ENCODE data around the gene PANX1.

The PANX1 gene

GRCh38 chr11:94186342-94187203, 57.9 kb downstream of the PANX1 start:
- DNase-seq = no peak

DNA sequence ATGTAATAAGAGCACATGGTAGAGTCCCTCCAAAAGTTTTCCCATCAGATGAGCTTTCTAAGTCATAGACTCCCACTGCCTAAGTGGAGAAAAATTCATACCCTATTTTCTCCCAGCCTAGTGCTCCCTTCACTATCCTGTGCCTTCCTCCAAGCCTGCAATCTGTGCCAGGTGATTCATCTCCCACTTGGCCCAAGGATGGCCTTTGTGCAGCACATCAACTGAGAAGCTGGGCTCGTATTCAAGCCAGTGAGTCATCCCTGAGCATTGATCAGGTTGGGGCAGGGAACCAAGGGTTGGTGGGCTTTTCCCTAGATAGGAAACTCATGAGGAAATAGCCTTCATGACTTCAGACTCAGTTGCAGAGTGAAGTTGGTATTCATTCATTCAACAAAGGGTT, 64.6 kb downstream of the PANX1 start:
- no peak for DNase-seq

- DNase-seq = no peak
Measured at GRCh38 chr11:94194712-94195111, 66.1 kb downstream of the PANX1 start.

- no peak for DNase-seq
Measured at GRCh38 chr11:94196363-94196762, 67.7 kb downstream of the PANX1 start.

GRCh38 chr11:94198718-94199117, 70.1 kb downstream of the PANX1 start:
- DNase-seq = no peak

DNA sequence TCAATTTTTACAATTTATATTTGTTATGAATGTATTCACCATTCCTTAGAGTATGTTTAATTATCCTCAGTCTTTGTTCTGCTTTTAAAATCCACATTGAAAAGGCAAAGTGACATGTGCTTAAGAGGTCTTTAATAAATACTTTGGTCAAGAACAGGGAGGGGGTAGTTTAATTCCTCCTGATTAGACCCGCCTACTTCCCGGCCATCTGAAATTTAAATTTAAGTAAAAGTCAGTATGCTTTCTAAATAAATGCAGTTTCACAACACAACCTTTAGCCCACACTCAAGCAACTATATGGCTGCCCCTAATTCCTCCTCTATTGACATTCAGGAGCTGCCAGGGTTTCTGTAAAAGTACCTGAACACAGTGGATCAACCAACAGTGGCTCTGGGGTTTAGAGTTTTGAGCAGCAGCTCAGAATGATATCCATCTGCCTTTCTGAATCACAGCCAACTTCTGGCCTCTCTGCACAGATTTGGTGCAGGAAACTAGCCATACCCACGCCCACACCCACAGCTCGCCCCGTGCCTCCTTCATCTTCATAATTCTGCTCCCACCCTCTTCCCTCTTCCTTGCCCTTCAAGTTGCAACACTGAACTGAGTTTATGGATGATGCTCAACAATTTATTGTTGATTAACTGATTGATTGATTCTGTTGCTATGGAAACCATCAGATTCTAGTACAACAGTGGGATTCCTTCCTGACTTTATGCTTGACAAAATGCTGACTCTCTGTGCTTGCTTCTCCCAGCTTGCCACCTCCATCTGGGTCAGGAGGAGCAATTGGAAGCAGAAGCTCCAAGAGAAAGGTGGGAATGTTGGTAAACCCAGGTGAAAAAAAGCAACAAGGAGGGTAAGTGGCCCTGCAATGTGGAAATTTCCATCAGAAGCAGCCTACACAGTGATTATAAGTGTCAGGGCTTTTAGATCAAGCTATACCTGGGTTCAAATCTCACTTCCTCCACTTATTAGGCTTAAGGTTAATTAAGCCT, 70.8 kb downstream of the PANX1 start:
- DNase-seq = peak; percentile 14

DNA sequence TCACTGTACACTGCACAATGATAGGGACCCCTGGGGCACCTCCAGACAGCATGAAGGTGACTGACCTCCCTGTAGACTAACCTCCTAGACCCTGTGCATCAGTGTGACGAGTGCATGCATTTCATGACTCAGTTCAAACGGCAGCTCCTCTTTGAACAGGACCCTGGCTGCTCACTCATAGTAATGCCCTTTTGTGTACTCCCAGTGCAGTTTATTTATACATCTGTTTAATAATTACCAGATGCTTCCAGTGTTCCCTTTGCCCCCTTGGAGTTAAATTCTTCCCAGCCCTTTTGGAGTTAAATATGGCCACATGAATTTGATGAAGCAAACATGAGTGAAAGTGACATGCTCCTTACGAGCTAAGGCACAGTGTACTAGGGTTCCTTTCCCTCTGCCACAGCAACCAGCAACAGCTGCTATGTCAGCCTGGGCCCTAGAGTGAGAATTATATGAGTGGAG, 72.4 kb downstream of the PANX1 start:
- DNase-seq = peak; percentile 26

DNA sequence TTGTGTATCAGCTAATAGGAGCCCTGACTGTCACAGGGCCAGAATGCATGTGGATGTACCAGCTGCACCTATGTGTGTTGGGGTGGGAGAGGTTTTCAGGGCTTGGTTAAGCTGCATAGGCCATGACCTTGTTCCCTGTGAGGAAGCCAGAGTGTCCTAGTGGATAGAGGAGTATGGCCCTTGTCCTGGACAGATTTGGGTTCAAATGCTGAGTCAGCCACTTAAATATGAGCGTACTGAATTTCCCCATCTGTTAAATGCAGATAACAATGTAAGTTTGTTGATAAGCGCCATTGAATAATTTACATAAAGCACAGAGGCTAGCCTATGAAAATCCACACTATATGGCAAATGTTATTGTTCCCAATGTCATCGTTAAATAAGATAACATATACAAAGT, 74.4 kb downstream of the PANX1 start:
- no peak for DNase-seq

- no peak for DNase-seq
Measured at GRCh38 chr11:94211261-94211830, 82.7 kb downstream of the PANX1 start.

DNA sequence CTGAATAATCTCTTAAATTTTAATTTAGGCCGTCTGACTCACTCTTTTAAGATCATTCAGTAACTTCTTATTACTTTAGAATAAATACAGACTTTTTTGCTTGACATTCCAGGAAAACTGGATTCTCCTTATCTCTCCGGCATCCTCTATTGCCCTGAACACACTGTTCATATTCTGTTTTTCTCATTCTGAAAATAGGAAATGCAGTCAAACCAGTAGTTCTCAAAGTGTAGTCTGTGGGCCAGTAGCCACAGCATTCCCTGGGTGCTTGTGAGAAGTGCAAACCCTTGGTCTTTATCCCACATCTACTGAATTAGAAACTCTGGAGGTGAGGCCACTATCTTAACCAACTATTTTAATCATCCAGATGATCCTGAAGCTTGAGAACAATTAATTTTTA, 84.3 kb downstream of the PANX1 start:
- no peak for DNase-seq

GRCh38 chr11:94217705-94218104, 89.1 kb downstream of the PANX1 start:
- DNase-seq = no peak

DNA sequence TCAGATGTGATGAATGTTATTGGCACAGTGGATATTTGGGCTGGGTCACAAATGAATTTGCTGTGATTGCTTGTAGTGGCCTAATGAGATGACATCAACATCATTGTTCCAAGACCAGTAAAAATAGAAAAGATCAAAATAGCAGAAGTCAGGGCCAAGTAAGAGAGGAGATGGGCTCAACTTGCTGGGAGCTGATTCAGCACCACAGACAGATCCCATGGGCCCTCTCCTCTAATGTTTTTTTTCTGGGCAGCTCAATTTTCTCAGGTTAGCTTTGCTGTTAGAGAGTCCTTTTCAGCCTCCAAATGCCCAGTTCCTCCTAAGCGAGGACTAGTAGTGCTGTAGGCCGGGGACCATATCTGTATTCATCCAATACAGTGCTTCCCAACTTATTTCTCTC, 89.7 kb downstream of the PANX1 start:
- DNase-seq = no peak

DNA sequence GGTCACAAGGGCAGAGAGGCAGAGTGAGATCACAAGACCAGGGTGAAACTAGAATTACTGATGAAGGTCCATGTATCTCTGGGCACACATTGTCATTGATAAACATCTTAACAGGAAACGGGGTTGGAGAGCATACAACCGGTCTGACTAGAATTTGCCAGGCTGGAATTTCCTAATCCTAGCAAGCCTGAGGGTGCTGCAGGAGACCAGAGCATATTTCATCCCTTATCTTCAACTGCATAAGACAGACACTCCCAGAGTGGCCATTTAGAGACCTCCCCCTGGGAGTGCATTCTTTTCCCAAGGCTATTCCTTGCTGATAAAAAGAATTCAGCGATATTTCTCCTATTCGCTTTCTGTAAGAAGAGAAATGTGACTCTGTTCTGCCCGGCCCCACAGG, 91.1 kb downstream of the PANX1 start:
- no peak for DNase-seq

DNA sequence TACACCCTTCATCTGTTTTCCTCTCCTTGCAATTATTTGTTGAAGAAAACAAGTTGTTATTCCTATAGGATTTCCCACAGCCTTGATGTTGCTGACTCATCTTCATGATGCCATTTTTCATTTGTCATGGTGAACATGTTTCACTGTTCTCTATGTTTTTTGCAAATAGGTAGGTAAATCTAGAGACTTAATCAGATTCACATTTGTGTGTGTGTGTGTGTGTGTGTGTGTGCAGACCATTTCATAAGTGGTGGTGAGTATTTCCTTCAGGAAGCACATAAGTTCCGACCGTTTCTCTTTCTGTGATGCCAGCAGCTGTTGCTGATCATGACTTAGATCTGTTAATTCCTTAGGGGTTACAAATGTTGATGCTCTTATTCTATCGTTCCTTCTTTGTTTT, 95.4 kb downstream of the PANX1 start:
- peak; percentile 44 for DNase-seq

Measured in NCI-H2171 treated with DMSO at 0.1 percent for 48 hours (cell line).